Endothelial cell of umbilical vein (primary cell): Measurements from ENCODE around the gene SNCB.

Experiments used
- JUN ChIP-seq: IDR thresholded peaks from 2 replicates; pipeline ENCODE4 v1.6.1; 2011; ENCODE audit warnings: borderline replicate concordance, low read depth; ENCODE audit not compliant: insufficient read length, insufficient read depth
- POLR2A ChIP-seq: IDR thresholded peaks from 2 replicates; pipeline ENCODE4 v1.6.1; 2012; ENCODE audit warnings: low read depth, mild to moderate bottlenecking, control low read depth, low read length
- TF ChIP-seq, protein P1 (sequence below), 2 donors: IDR thresholded peaks; 1 replicate in 1 of 2; 2 replicates in 1 of 2; pipeline ENCODE4 v1.5.1; 2011; ENCODE audit warnings: low read length in 2 of 2, mild to moderate bottlenecking in 2 of 2, moderate library complexity in 2 of 2, control low read depth in 1 of 2, inconsistent platforms in 1 of 2, low read depth in 1 of 2; ENCODE audit not compliant: insufficient read depth in 1 of 2; ENCODE audit errors: extremely low read depth in 1 of 2

DNA sequence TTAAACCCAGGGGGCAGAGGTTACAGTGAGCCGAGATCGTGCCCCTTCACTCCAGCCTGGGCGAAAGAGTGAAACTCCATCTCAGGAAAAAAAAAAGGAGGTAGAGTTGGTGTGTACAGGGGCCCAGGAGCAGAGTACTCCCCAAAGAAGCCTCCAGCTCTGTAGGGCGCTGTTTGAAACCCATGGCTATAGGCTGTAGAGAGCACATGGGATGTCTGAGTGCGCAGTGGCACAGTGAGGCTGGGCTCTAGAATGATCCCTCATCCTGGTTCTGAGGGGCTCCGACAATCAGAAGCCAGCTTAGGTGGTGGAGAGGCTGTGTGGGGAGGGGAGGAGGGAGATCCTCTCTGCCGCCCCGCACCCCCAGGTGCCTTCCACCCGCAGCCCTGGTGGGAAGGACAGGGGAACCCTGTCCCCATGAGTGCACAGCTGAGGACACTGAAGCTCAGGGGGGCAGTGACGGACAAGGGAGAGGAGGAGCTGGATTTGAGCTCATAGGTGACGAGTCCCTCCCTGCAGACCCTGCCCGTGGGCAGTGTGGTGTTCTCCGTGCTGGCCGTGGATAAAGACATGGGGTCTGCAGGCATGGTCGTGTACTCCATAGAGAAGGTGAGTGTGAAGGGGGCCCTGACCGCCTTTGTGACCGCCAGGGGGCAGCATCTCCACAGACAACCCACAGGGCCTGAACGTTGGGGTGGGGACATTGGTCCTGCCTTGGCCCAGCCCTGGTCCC lies 56.6 kb downstream of the SNCB start:
- TF ChIP-seq POLR2A (no peak), JUN (no peak)
- TF ChIP-seq, protein P1, sequence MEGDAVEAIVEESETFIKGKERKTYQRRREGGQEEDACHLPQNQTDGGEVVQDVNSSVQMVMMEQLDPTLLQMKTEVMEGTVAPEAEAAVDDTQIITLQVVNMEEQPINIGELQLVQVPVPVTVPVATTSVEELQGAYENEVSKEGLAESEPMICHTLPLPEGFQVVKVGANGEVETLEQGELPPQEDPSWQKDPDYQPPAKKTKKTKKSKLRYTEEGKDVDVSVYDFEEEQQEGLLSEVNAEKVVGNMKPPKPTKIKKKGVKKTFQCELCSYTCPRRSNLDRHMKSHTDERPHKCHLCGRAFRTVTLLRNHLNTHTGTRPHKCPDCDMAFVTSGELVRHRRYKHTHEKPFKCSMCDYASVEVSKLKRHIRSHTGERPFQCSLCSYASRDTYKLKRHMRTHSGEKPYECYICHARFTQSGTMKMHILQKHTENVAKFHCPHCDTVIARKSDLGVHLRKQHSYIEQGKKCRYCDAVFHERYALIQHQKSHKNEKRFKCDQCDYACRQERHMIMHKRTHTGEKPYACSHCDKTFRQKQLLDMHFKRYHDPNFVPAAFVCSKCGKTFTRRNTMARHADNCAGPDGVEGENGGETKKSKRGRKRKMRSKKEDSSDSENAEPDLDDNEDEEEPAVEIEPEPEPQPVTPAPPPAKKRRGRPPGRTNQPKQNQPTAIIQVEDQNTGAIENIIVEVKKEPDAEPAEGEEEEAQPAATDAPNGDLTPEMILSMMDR (IDR thresholded peaks at IDR 0.05; ENCODE audit: extremely low read depth in 1 of 2, insufficient read depth in 1 of 2, low read depth in 1 of 2, low read length in 2 of 2) = peak; percentile 74 to 91
